Immature natural killer cell (primary cell): ENCODE data around the gene PRKCB. TPM values are rescaled to one million over a fixed set of nuclear protein-coding genes. Genes with fewer than 3 reads are reported as not detected.

ENCODE experiments used
- DNase-seq, 3 donors: peaks; one replicate each; pipeline ENCODE4 v3.0.0; 2022; ENCODE audit warnings: mixed read lengths in 1 of 3
- H3K27ac Mint-ChIP-seq, 6 donors: one replicate each; pipeline ENCODE4 v1.8.0; 2020; ENCODE audit warnings: mixed read lengths in 6 of 6, mild to moderate bottlenecking in 5 of 6, inconsistent platforms in 4 of 6, moderate library complexity in 3 of 6
- H3K27me3 Mint-ChIP-seq, 3 donors: one replicate each; pipeline ENCODE4 v1.8.0; 2020 to 2021; ENCODE audit warnings: low read depth in 3 of 3, mild to moderate bottlenecking in 3 of 3, mixed read lengths in 3 of 3, moderate library complexity in 3 of 3, inconsistent platforms in 1 of 3
- H3K36me3 Mint-ChIP-seq, 3 donors: one replicate each; pipeline ENCODE4 v1.8.0; 2020; ENCODE audit warnings: mixed read lengths in 3 of 3, inconsistent platforms in 2 of 3, mild to moderate bottlenecking in 2 of 3
- H3K4me1 Mint-ChIP-seq, 2 donors: one replicate each; pipeline ENCODE4 v1.8.0; 2020; ENCODE audit warnings: inconsistent platforms in 2 of 2, mild to moderate bottlenecking in 2 of 2, mixed read lengths in 2 of 2, moderate library complexity in 1 of 2
- H3K4me3 Mint-ChIP-seq, 5 donors: one replicate each; pipeline ENCODE4 v1.8.0; 2020; ENCODE audit warnings: mild to moderate bottlenecking in 5 of 5, mixed read lengths in 5 of 5, inconsistent platforms in 3 of 5, moderate library complexity in 3 of 5
- H3K9me3 Mint-ChIP-seq, 6 donors: one replicate each; pipeline ENCODE4 v1.8.0; 2020; ENCODE audit warnings: mild to moderate bottlenecking in 6 of 6, mixed read lengths in 6 of 6, inconsistent platforms in 4 of 6, moderate library complexity in 3 of 6
- polyA plus RNA-seq, 3 donors: library from polyadenylated mRNA; unstranded; fragments of 300-500 nt; fragmentation: Illumina TruSeq; gene quantifications; one replicate each; pipeline ENCODE4 v1.2.3, GENCODE V29; 2021

The PRKCB gene
- polyA plus RNA-seq, 3 donors from 2014 or later, result 78.7 to 110 (median 104) TPM

DNA sequence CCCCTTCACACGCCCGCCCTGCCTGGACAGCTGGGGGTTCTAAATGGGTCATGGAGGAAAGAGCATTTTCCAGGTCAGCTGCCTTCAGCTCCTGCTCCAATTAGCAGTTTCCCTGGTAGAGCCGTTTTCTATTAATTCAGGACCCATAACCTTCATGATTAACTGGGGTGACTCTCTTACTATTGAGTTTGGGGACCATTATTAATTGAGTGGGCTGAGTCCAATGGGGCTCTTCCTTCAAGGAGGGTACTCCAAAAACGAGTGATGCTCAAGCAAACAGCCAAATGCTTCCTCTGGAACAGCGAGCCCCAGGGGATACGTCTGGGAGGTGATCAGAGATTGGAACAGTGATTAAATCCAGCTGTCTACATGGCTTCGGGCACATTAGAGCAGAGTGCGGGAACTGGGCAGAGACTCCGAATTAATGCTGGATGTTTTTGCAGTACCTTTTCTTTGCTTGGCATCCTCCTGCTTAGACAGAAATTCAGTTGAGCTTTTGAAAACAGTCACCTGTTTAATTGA lies 352.3 kb downstream of the PRKCB start:
- peaks cover 18 to 31% of the 10 kb centered on the region in 2 donors for H3K4me1 Mint-ChIP-seq
- no peaks in the 10 kb centered on the region for H3K9me3 Mint-ChIP-seq
- H3K27ac Mint-ChIP-seq, result peak overlapping the region; percentile 25 to 91 (median 80)
- peaks cover 30 to 55% (median 33%) of the 10 kb centered on the region in 3 donors for H3K36me3 Mint-ChIP-seq
- no peak for DNase-seq
- peak overlapping the region in 2 of 5 donors; percentile 5 to 49 for H3K4me3 Mint-ChIP-seq
- peaks cover 0 to 2% (median 0%) of the 10 kb centered on the region in 3 donors for H3K27me3 Mint-ChIP-seq

DNA sequence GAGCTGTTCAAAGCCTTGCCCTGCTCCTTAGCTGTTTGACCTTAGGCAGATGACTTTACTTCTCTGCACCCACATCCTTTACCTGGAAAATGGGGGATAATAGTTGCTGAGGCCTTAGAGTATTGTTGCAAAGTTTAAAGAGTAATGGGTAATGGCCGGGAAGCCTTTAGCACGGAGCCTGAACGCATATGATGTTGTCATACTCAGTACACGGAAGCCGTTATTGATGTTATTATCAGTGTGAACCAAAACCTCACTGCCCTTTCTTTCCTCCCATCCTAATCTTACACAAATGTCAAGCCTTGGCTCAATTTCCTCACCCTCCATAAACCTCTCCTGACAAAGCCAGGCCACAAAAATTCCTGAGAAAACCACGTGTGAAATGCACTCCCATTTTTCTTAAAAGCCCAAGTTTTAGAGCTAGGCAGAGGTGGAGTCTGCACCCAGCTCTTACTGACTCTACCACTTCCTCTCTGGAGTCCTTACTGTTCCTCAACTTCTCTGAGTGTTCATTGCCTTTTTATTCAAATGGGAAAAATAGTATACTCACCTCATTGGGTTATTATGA lies 353.1 kb downstream of the PRKCB start:
- Mint-ChIP-seq H3K4me1 (peaks cover 18 to 31% of the 10 kb centered on the region in 2 donors), H3K27ac (peak overlapping the region; percentile 67 to 91 (median 82)), H3K27me3 (peaks cover 0 to 2% (median 0%) of the 10 kb centered on the region in 3 donors), H3K4me3 (peak overlapping the region in 1 of 5 donors; percentile 49), H3K9me3 (no peaks in the 10 kb centered on the region), H3K36me3 (peaks cover 31 to 53% (median 35%) of the 10 kb centered on the region in 3 donors)
- no peak for DNase-seq

DNA sequence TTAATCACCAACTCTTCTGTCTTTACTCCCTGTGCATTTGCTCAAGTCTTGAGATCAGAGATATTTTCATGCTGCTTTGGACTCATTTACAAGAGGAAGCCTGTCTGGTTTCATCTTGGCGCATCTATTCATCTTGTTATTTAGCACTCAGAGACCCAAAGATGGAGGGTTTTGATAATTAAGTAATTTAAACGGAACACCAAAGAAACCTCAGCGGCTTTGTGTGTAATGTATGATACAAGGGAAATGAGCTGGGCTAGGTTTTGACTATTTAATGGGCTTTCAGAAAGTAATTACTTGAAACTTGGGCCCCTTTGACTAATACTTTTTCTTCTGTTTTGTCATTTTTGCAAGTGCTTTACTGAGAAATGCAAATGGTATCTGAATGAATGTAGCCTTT lies 354.2 kb downstream of the PRKCB start:
- DNase-seq, result no peak
- Mint-ChIP-seq H3K4me3 (peak overlapping the region in 2 of 5 donors; percentile 4 to 48), H3K9me3 (no peaks in the 10 kb centered on the region), H3K27ac (peak overlapping the region in 5 of 6 donors; percentile 21 to 81 (median 46)), H3K27me3 (peaks cover 0 to 2% (median 2%) of the 10 kb centered on the region in 3 donors), H3K4me1 (peaks cover 18 to 31% of the 10 kb centered on the region in 2 donors), H3K36me3 (peaks cover 31 to 52% (median 35%) of the 10 kb centered on the region in 3 donors)

DNA sequence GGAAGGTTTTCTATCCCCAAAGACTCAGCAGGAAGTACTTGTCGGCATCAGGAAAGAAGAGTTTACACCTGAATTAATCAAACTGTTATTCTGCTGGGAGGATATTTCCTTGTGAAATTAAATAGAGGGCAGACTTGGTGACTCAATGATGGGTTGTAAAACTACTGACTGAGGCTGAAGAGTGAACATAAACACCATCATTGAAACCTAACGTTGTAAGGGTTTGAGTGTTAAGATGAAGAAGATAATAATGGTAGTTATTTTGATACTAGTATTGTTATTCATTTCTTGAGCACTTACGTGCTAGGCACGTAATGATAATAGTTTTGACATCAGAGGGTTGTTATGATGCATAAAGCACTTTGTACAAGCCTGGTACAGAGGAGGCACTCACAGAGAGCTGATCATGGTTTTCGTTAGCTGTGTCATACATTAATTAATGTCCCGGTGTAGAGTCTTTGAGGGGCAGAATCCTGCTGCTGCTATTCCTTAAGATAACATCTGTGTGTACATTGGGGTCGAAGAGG lies 356.2 kb downstream of the PRKCB start:
- Mint-ChIP-seq H3K36me3 (peaks cover 33 to 46% (median 39%) of the 10 kb centered on the region in 3 donors), H3K4me3 (no peak overlapping the region), H3K4me1 (peaks cover 20 to 31% of the 10 kb centered on the region in 2 donors), H3K27ac (peak overlapping the region in 1 of 6 donors; percentile 2), H3K27me3 (peaks cover 0 to 3% (median 0%) of the 10 kb centered on the region in 3 donors), H3K9me3 (no peaks in the 10 kb centered on the region)
- no peak for DNase-seq

DNA sequence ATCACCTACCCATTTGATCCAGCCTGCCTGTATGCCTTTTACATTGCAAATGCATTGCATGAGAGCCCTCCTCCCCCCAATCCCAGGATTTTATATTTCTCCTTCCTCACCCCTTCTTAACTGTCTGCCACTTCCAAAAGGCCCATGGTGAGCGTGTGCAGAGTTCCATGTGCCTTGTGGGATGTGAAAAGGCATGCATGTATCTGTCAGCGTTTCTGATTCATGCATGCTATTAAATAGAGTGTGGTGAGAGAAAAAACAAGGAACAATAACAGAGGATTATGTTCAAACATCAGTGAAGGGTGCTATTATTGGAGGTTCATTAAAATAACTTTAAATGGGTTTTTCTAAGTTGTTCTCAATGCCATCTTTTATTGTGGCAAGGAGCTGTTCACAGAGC lies 359.4 kb downstream of the PRKCB start:
- DNase-seq, result no peak
- peaks cover 29 to 49% (median 42%) of the 10 kb centered on the region in 3 donors for H3K36me3 Mint-ChIP-seq
- no peak overlapping the region for H3K27ac Mint-ChIP-seq
- peaks cover 0 to 5% (median 0%) of the 10 kb centered on the region in 3 donors for H3K27me3 Mint-ChIP-seq
- peaks cover 1 to 2% of the 10 kb centered on the region in 2 donors for H3K4me1 Mint-ChIP-seq
- no peak overlapping the region for H3K4me3 Mint-ChIP-seq
- no peaks in the 10 kb centered on the region for H3K9me3 Mint-ChIP-seq

DNA sequence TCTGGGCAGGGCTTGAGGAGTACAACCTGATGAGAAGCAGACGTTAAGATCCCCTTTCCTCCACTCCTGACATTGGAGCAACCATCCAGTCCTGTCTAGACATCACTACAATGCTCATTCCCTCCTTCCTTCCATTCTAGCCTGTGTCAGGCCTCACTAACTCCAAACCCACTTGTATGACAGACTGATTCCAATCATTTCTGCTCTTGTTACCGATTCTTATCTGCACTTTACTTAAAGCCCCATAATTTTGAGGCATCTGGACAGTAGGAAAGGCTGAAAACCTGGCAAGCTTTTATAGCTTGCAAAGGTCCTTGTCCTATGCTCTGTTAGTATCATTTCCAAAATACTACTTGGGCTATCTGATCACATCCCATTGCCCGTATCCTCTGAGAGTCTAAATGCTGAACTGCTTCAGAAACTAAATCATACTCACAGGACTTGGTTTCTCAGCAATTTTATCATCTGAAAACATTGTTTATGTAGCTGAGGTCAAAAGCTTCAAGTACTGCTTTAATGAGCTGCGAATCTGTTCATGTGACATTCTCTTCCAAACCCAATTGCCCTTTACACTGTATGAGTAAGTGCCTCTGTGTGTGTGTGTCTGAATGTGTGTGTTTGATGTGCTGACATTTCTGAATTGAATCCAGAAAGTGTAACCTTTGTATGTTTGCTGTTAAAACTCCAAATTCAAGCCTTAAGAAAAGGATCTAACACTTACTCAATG lies 363.2 kb downstream of the PRKCB start:
- H3K27me3 Mint-ChIP-seq, result peaks cover 0 to 3% (median 0%) of the 10 kb centered on the region in 3 donors
- no peak for DNase-seq
- peaks cover 23 to 43% (median 26%) of the 10 kb centered on the region in 3 donors for H3K36me3 Mint-ChIP-seq
- H3K4me3 Mint-ChIP-seq, result no peak overlapping the region
- peaks cover 5% of the 10 kb centered on the region in 2 donors for H3K4me1 Mint-ChIP-seq
- no peaks in the 10 kb centered on the region for H3K9me3 Mint-ChIP-seq
- H3K27ac Mint-ChIP-seq, result peak overlapping the region in 3 of 6 donors; percentile 25 to 66 (median 29)

DNA sequence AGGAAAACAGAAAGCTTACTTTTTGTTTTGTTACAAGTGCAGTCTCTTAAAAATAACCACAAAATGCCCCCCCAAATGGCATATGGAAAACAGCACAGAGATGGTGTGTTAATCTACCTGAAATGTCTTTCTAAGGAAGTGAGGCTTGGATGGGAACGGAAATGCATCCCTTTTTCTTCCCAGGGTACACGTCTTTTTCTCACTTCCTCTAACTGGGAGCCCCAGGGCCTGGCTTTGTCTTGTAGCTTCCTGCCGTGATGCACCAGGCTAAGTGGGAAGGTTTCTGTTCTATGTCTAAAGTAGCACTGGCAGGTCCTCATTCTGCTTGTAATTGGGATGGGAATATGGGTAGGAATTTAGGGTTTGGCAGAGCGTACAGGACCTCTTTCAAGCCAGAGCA lies 367.9 kb downstream of the PRKCB start:
- Mint-ChIP-seq H3K36me3 (peaks cover 10 to 48% (median 13%) of the 10 kb centered on the region in 3 donors), H3K27ac (peak overlapping the region in 4 of 6 donors; percentile 4 to 35 (median 25)), H3K9me3 (no peaks in the 10 kb centered on the region)

DNA sequence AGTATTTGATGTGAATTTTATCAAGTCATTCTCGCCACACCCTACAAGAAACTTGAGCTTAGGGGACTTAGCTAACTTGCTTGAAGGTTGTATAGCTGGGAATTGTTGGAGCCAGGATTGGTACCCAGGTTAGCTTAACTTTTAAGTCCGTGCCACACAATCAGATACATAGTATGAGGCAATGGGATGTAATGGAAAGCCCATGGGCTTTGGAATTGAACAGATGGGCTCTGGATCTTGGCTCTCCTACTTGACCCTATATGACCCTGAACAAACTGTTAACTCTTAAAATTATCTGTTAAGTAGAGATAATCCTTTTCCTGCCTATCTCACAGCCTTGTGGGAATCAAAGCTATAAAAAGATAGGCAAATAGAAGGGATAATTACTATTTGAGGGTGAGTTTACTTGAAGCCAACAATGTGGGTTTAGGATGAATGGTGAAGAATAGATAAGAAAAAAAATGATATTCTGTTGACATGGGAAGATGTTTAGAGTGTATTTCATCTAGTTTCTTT lies 368.4 kb downstream of the PRKCB start:
- H3K27ac Mint-ChIP-seq, result no peak overlapping the region
- H3K4me3 Mint-ChIP-seq, result no peak overlapping the region
- H3K9me3 Mint-ChIP-seq, result no peaks in the 10 kb centered on the region
- DNase-seq, result no peak
- peaks cover 10 to 45% (median 10%) of the 10 kb centered on the region in 3 donors for H3K36me3 Mint-ChIP-seq
- peaks cover 3 to 5% of the 10 kb centered on the region in 2 donors for H3K4me1 Mint-ChIP-seq
- H3K27me3 Mint-ChIP-seq, result peaks cover 0 to 3% (median 0%) of the 10 kb centered on the region in 3 donors

More for the DNA sequence above, 367.9 kb downstream of the PRKCB start:
- DNase-seq, result no peak
- H3K4me3 Mint-ChIP-seq, result no peak overlapping the region
- peaks cover 3 to 5% of the 10 kb centered on the region in 2 donors for H3K4me1 Mint-ChIP-seq
- H3K27me3 Mint-ChIP-seq, result peaks cover 0 to 3% (median 0%) of the 10 kb centered on the region in 3 donors

DNA sequence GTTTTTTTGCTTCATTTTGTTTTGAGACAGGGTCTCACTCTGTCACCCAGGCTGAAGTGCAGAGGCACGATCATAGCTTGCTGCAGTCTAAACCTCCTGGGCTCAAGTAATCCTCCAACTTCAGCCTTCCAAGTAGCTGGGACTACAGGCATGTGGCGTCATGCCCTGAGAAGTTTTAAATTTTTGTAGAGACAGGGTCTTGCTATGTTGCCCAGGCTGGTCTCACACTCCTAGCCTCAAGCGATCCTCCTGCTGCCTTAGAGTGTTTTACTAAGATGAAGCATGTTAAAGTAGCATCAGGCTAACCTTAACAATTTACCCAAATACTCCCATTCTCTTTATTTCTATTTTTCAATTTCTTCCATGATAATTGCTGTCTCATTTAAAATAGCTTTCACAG lies 371.1 kb downstream of the PRKCB start:
- H3K9me3 Mint-ChIP-seq, result no peaks in the 10 kb centered on the region
- H3K36me3 Mint-ChIP-seq, result peaks cover 4 to 54% (median 19%) of the 10 kb centered on the region in 3 donors

DNA sequence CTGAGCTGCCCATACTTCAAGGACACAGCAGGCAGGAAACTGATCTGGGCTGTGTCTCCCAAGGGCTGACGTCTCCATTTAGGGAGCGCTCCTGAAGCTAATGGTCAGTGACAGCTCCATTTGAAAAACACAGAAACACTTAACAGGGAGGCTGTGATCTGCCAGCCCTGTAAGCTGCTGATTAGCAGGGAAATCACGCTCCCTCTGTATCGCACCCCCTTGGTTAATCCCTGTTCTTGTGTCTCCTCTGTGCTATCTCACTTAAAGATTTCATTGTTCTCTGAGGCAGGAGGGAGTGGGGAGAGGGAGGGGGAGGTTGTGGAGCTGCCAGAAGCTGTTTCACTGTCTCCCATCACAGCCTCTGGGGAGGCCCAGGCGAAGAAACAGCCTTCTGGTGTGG lies 372.9 kb downstream of the PRKCB start:
- H3K4me3 Mint-ChIP-seq, result no peak overlapping the region
- H3K4me1 Mint-ChIP-seq, result no peaks in the 10 kb centered on the region
- H3K36me3 Mint-ChIP-seq, result peaks cover 4 to 49% (median 18%) of the 10 kb centered on the region in 3 donors
- DNase-seq, result no peak
- H3K9me3 Mint-ChIP-seq, result no peaks in the 10 kb centered on the region
- no peak overlapping the region for H3K27ac Mint-ChIP-seq
- H3K27me3 Mint-ChIP-seq, result peaks cover 0 to 5% (median 0%) of the 10 kb centered on the region in 3 donors

More for the DNA sequence above, 371.1 kb downstream of the PRKCB start:
- Mint-ChIP-seq H3K4me1 (peaks cover 0 to 3% of the 10 kb centered on the region in 2 donors), H3K27ac (no peak overlapping the region), H3K4me3 (no peak overlapping the region), H3K27me3 (peaks cover 0 to 5% (median 0%) of the 10 kb centered on the region in 3 donors)
- no peak for DNase-seq

DNA sequence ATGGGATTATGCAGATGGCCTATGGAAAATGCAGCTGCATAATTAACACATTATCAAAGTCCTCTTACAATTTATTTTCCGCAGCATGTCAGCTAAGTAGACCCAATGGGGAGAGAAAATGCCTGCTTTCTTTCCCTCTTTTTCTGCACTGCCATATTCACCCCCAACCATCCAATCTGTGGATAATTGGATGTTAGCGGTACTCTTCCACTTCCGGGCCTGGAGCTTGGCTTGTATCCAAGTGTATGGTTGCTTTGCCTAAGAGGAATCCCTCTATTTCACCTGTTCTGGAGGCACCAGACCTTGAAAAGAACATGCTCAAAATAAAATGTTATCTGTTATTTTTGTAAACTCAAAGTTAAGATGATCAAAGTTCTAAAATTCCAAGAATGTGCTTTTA lies 379.2 kb downstream of the PRKCB start:
- H3K36me3 Mint-ChIP-seq, result peaks cover 15 to 50% (median 20%) of the 10 kb centered on the region in 3 donors

DNA sequence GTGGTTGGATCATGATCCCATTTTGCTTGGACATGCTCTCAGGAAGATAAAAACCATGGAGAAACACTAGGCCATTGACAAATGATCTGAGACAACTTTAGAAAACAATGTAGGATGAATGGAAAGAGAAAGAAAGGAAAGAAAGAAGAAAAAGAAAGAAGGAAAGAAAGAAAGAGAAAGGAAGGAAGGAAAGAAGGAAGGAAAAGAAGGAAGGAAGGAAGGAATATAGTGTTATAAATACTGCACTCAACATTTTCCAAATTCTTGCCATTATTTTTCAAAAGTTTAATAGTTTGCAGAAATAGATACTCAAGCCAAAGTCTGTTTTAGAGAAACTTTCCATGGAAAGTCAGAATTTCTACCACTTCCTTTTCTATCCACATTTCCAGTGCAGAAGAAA lies 381.2 kb downstream of the PRKCB start:
- DNase-seq, result no peak
- Mint-ChIP-seq H3K27me3 (peaks cover 0 to 6% (median 3%) of the 10 kb centered on the region in 3 donors), H3K4me3 (no peak overlapping the region), H3K27ac (peak overlapping the region in 1 of 6 donors; percentile 4), H3K9me3 (no peaks in the 10 kb centered on the region), H3K36me3 (peaks cover 21 to 57% (median 29%) of the 10 kb centered on the region in 3 donors), H3K4me1 (no peaks in the 10 kb centered on the region)

More for the DNA sequence above, 379.2 kb downstream of the PRKCB start:
- no peak for DNase-seq
- Mint-ChIP-seq H3K4me3 (no peak overlapping the region), H3K4me1 (no peaks in the 10 kb centered on the region), H3K27me3 (peaks cover 0 to 8% (median 3%) of the 10 kb centered on the region in 3 donors), H3K9me3 (no peaks in the 10 kb centered on the region), H3K27ac (peak overlapping the region in 1 of 6 donors; percentile 49)

DNA sequence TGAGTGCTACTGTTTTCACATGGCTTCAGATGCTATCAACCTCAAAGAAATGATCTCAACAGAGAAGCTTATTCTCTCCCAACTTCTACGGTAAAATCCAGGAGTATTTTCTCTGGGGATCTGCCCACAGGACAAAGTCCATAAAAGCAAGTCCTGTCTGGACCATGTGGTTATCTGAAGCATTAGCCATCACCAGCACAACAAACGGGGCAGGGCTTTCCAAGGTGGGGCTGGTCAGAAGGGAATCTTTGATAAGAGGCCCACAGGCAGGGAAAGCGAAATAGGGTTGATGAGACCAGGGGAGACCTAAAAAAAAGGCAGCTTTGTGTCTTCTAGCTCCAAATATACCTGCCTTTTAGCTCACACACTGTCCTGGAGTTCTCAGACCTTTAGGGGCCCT lies 381.7 kb downstream of the PRKCB start:
- no peak for DNase-seq
- no peaks in the 10 kb centered on the region for H3K9me3 Mint-ChIP-seq
- H3K27ac Mint-ChIP-seq, result no peak overlapping the region
- H3K27me3 Mint-ChIP-seq, result peaks cover 0 to 6% (median 3%) of the 10 kb centered on the region in 3 donors
- no peaks in the 10 kb centered on the region for H3K4me1 Mint-ChIP-seq
- H3K4me3 Mint-ChIP-seq, result no peak overlapping the region
- peaks cover 25 to 59% (median 29%) of the 10 kb centered on the region in 3 donors for H3K36me3 Mint-ChIP-seq
